ENCODE measurements around the gene PARD6A. TPM values are rescaled to one million over a fixed set of nuclear protein-coding genes. Genes with fewer than 3 reads are reported as not detected.
A peak's percentile ranks its signal among the peaks of the same experiment; 100 is the strongest.

The PARD6A gene
- total and polyA plus RNA-seq, 2 of the 13 experiments (the other 11 are each of a cell fraction or from before 2014, with no cell fraction given), result 3.5 to 4.3 TPM

GRCh38 chr16:67672306-67672705, 11.5 kb downstream of the PARD6A start:
- TF ChIP-seq MED8 (CRISPR knock-in tag; IDR thresholded peaks at IDR 0.05; ENCODE audit: insufficient replicate concordance), result no peak
- no peak for TF ChIP-seq CREBL2 (CRISPR knock-in tag; IDR thresholded peaks at IDR 0.05; ENCODE audit: borderline replicate concordance)
- TF ChIP-seq ZFY (CRISPR knock-in tag; IDR thresholded peaks at IDR 0.05), result 0 out of 2 replicates have a peak, but pooled peaks have one; percentile 1
- TF ChIP-seq DZIP1 (CRISPR knock-in tag; IDR thresholded peaks at IDR 0.05), result no peak
- Histone ChIP-seq H3K27ac (ENCODE audit: extremely low read length, insufficient read depth, low read length) (no peak overlapping the region), H3K4me1 (ENCODE audit: insufficient read depth, low read length) (peaks cover 26% of the 10 kb centered on the region), H2AFZ (ENCODE audit: low read length) (no peak overlapping the region), H3K36me3 (replicated peaks in 1 of 2; ENCODE audit: control insufficient read depth in 1 of 2, insufficient read depth in 2 of 2, low read length in 2 of 2) (peaks cover 0 to 2% of the 10 kb centered on the region in 2 experiments; a peak in 1 of 5 replicates), H3K27me3 (ENCODE audit: control insufficient read depth in 1 of 2, insufficient read depth in 2 of 2, low read length in 2 of 2) (no peaks in the 10 kb centered on the region), H3K9me3 (ENCODE audit: low read length) (no peaks in the 10 kb centered on the region), H3K4me2 (ENCODE audit: low read depth, low read length) (no peak overlapping the region), H3K4me3 (replicated peaks in 1 of 3; ENCODE audit: insufficient read depth in 1 of 3, low read depth in 2 of 3, low read length in 3 of 3) (no peak overlapping the region), H3K9ac (ENCODE audit: insufficient read depth, low read depth, low read length) (no peak overlapping the region), H4K20me1 (ENCODE audit: insufficient read depth, low read length) (no peaks in the 10 kb centered on the region), H3K79me2 (ENCODE audit: insufficient read depth, low read length) (no peaks in the 10 kb centered on the region)
- 38% methylated on average over 4 of the region's 4 CpGs for WGBS (ENCODE audit: low lambda C conversion rate)
- POLR2A ChIA-PET, result interaction anchor here (0.6 to 1.3 kb wide), 3 partner anchors 47 to 147 kb away, joined by 3 to 4 read pairs (median 3); partner anchors contain the start of gene GFOD2
- ATAC-seq, result no peak
- in situ Hi-C loops (cut with HindIII; ENCODE audit: extremely low pct_ligation_motif_present, low pct_unique_long_range_greater_than_20kb) (no loop called here), intact Hi-C loops (cut with micrococcal nuclease; ENCODE audit: unreplicated experiment) (loop anchor here (1.0 to 5.0 kb wide), 3 partner anchors 134 to 255 kb away; partner anchors contain the start of genes RANBP10 and TSNAXIP1)
- DNase-seq (ENCODE audit: low spot score), result no peak
- BruUV-seq (replicated peaks), result no TSS peak
- CTCF ChIA-PET (ENCODE audit: low intra/inter-chr PET ratio, low total read pairs), result interaction anchor here (0.9 to 2.0 kb wide), 7 partner anchors 135 to 256 kb away, joined by 3 to 17 read pairs (median 4); partner anchors contain the start of gene TSNAXIP1
- FAIRE-seq, result no peak

Measured in HepG2 (cell line).